NCI-H2081 (cell line): ENCODE measurements around the gene TMEM161B.
"Not testable (repeated sequence)": the region's sequence is repeated elsewhere in the genome, so short reads cannot be mapped to it uniquely, and the experiment has no call there.

Source experiments
- DNase-seq, 2 experiments: peaks; one replicate each; lab custom pipeline; 2025; lab: John Stamatoyannopoulos, UW

TMEM161B gene

DNA sequence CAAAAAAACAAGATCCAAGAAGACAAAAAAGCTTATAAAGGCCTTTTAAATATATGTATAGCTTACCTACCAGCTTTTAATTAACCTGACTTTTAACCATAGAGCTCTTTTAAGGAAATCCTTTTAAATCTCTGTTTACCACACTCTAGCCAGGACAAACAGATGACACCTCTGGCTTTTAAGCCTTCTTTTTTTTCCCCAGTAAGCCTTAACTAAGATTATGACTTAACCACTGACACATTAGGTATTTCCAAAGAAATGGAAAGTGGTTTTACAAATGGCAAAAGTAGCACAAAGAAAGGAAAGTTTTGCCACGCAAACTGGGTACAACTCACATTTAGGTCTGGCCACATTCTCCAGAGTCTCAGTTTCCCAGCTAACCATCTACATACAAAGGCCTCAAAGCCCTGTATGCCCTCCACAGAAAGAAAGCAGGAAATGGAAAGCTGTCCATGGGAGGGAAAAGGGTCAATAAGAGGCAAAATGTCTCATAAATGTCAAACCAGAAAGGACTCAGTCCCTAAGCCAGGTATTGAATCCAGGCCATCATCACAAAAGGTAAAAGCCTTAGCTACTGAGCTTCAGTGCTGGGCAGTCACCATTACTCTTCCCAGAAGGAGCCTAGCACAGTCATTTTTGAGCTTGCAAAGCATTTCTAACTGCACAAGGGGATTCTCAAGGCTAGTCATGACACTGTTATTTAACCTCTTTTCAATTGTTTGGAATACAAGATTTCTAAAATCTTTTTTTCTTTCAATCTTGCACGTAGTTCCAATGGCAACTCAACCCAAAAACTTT, 19.7 kb downstream of the TMEM161B start:
- DNase-seq, result no peak

DNA sequence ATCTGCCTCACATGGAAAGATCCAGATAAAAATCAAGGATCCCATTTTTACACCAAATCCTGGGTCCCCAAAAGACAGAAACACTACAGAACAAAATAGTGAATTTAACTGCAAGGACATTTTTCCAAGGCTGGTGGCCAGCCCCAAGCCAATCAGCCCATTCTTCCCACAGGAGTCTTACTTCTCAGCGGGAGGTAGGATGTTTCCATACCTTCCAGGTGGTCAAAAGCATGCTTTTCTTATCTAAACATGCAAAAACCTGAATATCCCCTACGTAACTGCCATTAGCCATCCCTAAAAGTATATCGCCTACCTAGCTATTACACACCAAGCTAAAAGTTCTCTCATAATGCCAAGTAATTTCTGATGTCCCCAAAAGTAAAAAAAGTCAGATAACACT, 20.6 kb downstream of the TMEM161B start:
- DNase-seq, result no peak

DNA sequence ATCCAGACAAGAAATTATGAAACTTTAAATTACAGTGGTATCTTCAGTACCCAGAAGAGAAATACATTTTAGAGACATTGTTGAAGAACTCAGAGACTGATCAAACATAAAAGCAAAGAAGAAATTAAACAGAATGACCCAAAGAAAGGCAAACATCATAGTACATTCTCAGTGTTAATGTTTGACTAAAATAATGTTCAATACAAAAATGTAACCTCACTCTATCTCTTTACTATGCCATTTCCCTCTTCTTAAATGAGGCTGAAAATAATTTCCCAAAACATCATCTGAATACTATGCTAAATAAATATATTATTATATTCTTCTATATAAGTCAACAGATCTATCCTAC, 22.8 kb downstream of the TMEM161B start:
- DNase-seq, result no peak

DNA sequence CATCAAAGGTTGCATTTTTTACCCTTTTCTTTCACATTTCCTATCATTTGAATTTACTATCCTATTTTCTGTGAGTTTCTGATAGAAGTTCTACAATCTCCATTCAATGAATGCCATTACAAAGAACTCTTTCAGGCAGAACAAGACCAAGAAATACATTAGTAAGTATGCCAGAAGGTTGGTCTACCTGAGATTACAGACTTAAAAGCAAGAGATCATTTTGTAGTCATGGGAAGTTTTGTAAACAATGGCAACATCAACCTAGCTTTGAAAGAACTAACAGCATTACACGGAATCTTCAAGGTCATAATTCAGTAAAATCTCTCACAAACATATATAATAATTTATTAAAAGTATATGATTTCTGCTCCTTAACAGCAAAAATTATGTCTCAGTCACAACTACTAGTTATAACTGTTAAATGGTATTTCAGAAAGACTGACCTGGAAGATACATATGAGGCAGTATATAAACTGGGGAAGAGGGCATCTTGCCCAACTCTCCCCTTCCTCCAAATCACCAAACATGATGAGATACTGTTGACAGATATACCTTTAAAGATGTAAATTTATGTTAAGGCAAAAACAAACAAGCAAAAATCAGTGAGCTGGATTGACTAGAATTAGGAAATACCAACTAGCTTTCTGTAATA, 23.3 kb downstream of the TMEM161B start:
- DNase-seq, result no peak

DNA sequence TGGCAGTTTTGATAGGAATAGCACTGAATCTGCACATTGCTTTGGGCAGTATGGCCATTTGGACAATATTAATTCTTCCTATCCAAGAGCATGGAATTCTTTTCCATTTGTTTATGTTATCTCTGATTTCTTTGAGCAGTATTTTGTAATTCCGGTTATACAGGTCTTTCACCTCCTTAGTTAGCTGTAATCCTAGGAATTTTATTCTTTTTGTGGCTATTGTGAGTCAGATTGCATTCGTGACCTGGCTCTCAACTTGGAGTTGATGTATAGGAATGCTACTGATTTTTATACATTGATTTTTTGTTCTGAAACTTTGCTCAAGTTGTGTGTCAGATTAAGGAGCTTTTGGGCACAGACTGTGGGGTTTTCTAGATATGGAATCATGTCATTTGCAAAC, 24.0 kb downstream of the TMEM161B start:
- no peak for DNase-seq

DNA sequence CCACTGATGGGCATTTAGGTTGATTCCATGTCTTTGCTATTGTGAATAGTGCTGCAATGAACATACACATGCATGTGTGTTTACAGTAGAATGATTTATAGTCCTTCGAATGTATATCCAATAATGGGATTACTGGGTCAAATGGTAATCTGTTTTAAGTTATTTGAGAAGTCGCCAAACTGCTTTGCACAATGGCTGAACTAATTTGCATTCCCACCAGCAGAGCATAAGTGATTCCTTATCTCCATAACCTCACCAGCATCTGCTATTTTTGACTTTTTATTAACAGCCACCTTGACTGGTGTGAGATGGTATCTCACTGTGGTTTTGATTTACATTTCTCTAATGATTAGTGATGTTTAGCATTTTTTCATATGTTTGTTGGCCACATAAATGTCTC, 25.2 kb downstream of the TMEM161B start:
- DNase-seq, result peak in 1 of 2 experiments; percentile 53

DNA sequence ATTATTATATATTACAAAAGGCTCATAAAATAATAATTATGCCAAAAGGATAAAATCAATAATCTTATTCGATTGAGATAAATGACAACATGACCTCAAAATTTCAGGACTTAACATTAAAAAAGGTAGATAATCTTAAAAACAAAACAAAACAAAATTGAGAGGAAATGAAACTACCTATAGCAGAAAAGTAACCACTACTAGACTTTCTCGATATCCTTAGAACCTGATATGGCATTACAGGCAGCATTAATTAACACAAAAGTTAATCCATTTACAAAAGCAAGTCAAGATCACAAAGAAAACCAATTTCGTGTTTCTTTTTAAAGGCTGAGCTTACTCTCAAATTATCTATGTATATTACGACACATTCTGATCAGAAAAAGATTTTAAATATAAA, 29.9 kb downstream of the TMEM161B start:
- no peak for DNase-seq

DNA sequence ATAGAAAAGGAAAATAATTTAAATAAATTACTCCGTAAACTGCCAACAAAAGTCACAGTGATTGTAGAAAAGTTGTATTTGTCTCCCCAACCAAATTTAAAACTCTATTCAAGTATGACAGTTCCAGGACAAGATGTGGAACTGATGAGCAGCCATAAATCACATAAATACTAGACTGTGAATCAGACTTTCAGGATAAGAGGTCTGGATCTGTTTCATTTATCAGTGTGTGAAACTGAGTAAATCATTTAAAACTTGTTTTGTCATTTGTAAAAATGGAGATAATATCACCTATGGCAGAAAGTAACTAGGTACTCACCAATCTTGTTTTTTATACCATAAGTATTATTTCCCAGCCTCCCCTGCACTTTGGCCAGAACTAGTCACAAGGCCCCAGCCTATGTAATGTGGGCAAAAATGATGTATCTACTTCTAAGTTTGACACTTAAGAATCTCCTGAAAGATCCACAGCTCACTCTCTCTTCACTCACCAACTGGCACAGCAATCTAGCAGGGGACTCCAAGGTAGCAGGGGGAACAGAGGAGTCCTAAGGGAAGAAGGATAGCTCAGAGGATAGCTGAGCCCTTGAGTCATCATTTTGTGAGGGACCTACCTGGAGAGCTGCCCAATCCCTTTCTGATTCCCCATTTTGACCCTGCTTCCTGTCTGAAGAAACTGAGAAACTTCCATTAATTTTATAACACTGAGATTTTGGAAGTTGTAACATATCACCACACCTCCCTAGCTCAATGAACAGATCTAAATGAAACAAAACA, 31.6 kb downstream of the TMEM161B start:
- no peak for DNase-seq

DNA sequence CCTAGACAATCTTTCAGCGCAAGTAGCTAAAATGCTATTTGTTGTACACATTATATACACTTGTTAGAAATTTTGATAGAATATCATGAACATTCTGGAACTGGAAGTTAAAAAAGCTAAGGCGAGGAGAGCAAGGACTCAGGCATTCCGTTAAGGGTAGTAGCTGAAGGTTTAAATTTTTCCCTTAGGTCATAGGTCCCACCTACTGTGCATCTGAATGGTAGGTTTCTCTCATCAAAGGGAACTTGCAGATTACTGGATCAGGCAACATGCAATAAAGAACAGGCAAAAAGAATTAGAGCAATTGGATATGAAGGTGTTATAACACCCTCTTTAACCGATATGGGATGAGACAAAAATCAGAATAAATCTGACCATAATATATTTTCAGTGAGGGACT, 32.8 kb downstream of the TMEM161B start:
- no peak for DNase-seq

DNA sequence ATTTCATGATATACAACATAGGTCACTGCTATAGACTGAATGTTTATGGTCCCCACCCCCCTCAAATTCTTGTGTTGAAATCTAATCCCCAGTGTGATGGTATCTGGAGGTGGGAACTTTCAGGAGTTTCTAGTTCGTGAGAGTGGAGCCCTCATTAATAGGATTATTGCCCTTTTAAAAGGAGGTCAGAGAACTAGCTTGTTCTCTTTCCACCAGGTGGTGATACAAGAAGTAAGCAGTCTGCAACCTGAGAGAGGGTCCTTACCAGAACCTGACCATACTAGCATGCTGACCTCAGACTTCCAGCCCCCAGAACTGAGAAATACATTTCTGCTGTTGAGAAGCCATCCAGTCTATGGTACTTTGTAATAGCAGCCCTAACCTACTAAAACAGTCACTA, 33.3 kb downstream of the TMEM161B start:
- DNase-seq, result no peak

DNA sequence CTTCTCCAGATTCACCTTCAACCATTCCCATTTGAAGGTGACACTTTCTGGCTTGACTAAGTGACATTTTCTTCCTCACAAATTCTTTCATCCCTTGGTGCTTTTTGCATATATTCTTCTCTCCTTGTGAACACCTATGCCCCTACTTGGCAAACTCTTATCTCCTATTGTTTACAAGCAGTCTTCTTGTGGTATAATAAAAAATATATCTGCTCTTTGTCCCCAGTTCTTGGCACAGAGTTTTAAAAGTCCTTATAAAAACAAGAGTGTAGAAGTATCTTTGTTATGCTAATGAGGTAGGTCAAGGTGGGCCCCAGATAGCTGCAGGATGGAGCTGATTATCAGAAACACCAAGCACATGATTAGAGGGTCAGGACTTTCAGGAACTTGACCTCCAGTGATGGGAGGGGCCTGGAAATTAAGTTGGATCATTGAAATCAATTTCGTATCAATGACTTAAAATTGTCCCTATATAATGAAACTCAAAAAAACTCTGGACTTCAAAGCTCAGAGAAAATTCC, 38.0 kb downstream of the TMEM161B start:
- no peak for DNase-seq

DNA sequence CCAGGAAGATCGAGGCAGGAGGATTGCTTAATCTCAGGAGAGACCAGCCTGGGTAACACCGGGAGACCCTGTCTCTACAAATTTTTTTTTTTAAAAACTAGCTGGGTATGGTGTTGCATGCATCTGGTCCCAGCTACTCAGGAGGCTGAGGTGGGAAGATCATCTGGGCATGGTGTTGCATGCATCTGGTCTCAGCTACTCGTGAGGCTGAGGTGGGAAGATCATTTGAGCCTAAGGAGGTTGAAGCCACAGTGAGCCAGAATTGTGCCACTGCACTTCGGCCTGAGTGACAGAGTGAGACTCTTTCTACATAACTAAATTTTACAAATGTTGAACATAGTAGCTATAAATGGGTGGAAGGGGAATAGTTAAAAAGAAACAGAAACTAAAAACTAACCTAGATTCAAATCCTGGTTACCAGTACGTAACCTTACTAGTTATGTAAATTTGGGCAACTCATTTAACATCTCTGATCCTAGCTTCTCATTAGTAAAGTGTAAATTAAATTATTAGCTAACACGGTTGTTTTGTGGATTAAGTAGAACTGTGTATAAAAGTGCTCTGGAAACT, 41.7 kb downstream of the TMEM161B start:
- DNase-seq, result no peak

DNA sequence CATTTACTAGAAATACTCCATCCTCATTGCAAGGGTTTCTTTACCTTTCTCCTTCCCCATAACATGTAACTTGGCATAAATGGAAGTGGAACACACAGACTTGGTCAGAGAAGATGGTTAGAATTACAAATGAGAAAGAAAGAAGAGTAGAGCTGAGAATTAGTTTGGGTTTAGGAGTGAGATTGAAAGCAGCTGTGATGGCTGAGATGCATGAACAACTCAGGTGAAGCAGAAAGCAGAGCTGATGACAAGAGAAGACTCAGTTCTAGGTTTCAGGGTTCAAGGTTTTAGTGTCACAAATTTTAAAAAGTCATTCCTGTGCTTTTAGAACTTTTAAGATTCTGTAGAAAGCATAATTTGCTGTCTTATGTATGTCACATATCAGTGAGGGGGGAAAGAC, 54.0 kb downstream of the TMEM161B start:
- DNase-seq, result no peak

DNA sequence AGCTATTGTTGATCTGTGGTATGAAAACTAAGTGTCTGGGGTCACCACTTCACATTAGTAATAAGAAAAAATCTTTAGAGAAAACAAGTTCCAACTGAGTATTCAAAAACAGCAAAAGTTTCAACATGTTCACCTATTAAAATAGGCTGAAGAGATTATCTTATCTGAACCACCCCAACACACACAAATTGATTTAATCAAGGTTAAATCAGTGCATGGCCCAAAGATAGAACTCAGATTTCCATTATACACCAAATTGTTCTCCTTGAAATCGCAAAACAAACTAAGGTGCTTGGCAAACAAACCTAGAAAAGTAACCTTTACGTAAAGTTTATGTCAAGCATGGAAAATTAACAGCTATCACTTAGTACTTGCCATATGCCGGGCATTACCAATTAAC, 61.1 kb downstream of the TMEM161B start:
- DNase-seq, result no peak

DNA sequence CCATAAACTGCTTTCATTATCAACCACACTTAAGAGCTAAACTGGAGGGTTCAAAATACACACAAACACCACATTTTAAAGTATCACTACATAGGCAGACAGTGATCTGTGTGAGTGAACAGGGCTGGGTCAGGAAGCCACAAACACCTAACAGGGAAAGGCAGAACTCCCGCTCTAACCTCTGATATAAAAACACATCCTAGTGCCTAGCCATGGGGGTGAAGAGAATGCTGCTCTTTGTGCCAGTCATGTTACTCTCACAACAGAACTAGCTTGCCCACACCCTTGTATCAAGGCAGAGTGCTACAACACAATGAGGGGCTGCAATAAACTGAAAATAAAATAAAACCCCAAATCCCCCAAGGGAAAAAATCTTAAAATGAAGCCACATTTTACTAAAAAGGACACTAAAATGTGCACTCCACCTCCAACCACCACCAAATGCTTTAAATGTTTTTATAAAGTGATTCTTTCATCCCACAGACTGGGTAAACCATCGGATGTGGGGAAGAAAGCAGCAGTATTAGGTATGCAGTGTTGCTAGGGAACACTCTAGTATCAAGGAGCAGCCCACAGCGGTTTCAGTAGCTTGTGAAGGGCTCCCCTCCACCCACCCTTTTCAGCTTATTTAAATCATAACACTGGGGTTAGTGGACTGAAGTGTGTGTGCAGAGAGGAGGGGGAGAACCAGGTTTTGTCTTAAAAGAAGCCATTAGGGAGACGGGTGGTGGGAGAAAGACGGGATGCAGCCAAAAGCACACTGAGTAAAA, 64.5 kb downstream of the TMEM161B start:
- no peak for DNase-seq

DNA sequence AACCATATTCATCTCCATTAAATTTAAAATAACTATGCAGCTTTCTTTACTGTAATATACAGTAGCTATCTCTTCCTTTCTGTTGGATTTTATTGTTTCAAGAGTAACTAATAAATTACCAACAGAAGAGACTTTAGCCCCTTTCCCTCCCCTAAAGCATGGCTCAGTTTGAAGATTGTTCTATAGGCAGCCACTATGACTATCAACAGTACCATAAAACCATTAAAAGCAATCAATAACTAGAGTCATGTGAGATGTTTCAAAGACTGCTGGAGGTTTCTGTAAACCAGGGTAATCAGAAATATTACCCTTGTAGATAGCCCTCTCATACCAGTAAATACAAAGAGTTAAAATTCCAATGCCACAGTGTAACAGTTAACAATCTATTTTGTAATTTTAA, 73.0 kb downstream of the TMEM161B start:
- DNase-seq, result no peak

DNA sequence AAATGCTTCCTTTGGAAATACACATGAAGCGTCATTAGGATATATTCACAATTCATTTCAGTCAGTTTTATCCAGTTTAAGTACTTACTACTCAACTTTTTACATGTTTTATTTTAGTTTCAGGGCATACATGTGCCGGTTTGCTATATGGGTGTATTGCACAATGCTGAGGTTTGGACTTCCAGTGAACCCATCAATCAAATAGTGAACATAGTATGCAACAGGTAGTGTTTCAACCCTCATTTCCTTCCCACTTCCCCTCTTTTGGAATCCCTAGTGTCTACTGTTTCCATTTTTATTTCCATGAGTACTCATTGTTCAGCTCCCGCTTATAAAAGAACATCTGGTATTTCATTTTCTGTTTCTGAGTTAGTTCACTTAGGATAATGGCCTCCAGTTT, 74.7 kb downstream of the TMEM161B start:
- DNase-seq, result no peak

DNA sequence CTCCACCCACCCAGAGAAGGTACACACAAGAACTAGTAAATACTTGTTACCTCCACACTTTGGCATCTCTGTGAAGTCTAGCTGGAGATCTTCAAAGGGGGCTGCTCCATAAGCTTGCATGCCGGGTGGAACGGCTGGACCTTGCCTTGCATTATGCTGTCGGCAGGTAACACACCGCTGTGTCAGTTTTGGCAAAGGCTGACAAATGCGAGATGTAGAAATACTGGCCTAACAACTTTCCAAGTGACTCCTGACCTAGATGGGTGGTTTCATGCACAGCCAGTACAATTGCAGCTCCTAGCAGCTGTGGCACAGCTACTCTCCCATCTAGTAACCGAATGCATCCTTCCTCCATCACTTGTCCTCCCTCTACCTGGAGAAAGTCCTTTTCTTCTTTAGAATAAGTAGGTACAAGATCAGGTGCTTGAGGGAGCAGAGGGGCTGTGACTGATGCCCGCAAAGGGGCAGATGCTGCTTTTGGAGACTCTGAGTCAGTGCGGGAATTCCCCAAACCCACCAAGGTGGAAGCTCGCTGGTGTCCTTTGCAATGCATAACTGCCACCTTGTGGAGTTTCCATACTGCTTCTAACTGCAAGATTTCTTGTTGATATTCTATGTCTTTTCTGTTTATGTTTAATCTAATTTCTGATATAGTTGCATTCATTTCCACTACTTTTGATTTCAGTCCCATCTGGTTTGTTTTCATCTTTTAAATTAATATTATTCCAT, 78.4 kb downstream of the TMEM161B start:
- DNase-seq, result no peak

DNA sequence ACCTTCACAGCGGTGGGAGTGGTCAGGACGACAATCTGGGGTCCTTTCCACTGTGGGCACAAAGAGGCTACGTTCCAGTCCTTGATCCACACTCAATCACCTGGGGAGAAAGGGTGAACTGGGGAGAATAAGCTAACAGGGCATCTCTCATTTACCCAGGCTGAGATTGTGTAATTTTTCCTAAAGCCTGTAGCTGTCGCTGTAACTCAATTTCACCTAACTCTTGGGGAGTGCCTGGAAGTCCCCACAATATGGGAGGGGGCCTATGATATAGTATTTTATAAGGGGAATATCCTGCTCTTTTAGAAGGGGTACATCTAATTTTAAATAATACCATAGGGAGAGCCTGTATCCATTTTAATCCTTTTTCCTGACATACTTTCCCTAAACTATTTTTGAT, 79.2 kb downstream of the TMEM161B start:
- DNase-seq, result not testable (repeated sequence)

DNA sequence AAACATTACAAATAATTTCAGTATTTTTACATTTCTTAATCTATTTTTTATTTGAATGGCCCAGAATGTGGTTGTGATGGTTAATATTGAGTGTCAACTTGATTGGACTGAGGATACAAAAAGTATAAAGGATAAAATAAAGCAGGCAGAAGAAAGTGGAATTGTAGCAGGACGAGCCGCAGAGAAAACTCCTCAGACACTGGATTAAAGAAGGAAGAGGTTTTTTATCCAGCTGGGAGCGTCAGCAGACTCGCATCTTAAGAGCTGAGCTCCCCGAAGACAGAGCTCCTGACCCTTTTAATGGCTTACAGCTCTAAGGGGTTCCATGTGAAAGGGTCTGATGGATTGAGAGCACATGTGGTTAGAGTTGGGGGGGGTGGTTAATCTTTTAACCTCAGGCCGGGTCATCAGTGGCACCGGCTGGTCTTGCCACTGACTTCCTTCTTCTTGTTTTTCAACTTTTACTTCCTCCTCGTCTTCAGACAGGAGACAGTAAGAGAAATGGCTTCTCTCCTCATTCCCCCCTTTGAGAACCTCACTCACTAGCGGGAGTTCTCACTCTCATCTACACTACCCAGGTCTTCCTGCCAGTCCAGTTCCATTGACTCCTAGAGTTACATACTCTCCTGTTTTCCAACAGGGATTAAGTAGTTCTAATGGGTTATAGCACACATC, 80.0 kb downstream of the TMEM161B start:
- DNase-seq, result no peak
